Heart right ventricle (tissue), 16 donors: ENCODE data around the gene MYH15. TPM values are rescaled to one million over a fixed set of nuclear protein-coding genes. Genes with fewer than 3 reads are reported as not detected.

Experiments
- ATAC-seq, 8 donors: fragments of 200-7000 bp; cut with Tn5 transposase; one replicate each; pipeline ENCODE4 v1.9.1; 2020; ENCODE audit warnings: mild to moderate bottlenecking in 8 of 8, moderate library complexity in 8 of 8, moderate number of reproducible peaks in 1 of 8
- DNase-seq, 2 donors: peaks; one replicate each; pipeline ENCODE4 v3.0.0-alpha.2; 2020
- H3K27ac ChIP-seq, 10 donors: fragments of 200-600 bp; sonication (generic) in 2 of 10; one replicate each; pipeline versions ENCODE4 v1.5.0 to v1.8.0; 2020 to 2022; ENCODE audit warnings: mild to moderate bottlenecking in 3 of 10
- H3K27me3 ChIP-seq, 7 donors: fragments of 200-600 bp; one replicate each; pipeline ENCODE4 v1.8.0; 2021 to 2022; ENCODE audit warnings: mild to moderate bottlenecking in 2 of 7
- H3K36me3 ChIP-seq, 9 donors: fragments of 200-600 bp; sonication (generic) in 1 of 9; one replicate each; pipeline versions ENCODE4 v1.5.0 to v1.8.0; 2020 to 2022; ENCODE audit warnings: mild to moderate bottlenecking in 2 of 9
- H3K4me1 ChIP-seq, 9 donors: fragments of 200-600 bp; sonication (generic) in 1 of 9; one replicate each; pipeline versions ENCODE4 v1.5.0 to v1.8.0; 2020 to 2022; ENCODE audit warnings: mild to moderate bottlenecking in 4 of 9
- H3K4me3 ChIP-seq, 10 donors: fragments of 200-600 bp; sonication (generic) in 2 of 10; one replicate each; pipeline versions ENCODE4 v1.5.0 to v1.8.0; 2020 to 2022; ENCODE audit warnings: mild to moderate bottlenecking in 7 of 10, moderate library complexity in 2 of 10
- H3K9me3 ChIP-seq, 11 donors: fragments of 200-600 bp in 10 of 11; sonication (generic) in 2 of 11; one replicate each; pipeline versions ENCODE4 v1.5.0 to v1.8.0; 2013 to 2022; ENCODE audit warnings: mild to moderate bottlenecking in 2 of 11, control low read depth in 1 of 11, moderate library complexity in 1 of 11
- WGBS, 2 donors: extraction: QIAGEN DNeasy Blood & Tissue Kit; methylation state at CpG; one replicate each; pipeline ENCODE4 v1.1.7; 2013; ENCODE audit warnings: inconsistent platforms in 1 of 2; 5-methylcytosine and 5-hydroxymethylcytosine counted together
- intact Hi-C, 10 donors: fragments of 100-400 bp; cut with DNase I; formaldehyde crosslinking; loops; one replicate each; pipeline versions ENCODE4 v1.11.1 to v1.14.2; 2022
- polyA plus RNA-seq, 2 donors: library from polyadenylated mRNA; stranded (reverse); fragments of 200-250 nt; gene quantifications; one replicate each; pipeline ENCODE4 v1.2.3, GENCODE V29; 2013
- total RNA-seq, 10 donors: library from RNA; stranded (reverse); fragmentation: NEBNext Ultra II Directional in 3 of 10; extraction: Animal tissue kit (Norgen Biotek cat#: 25700) in 3 of 10; gene quantifications; one replicate each; pipeline versions ENCODE4 v1.2.1 to v1.2.4, GENCODE V29; 2021 to 2023
- TF ChIP-seq, protein P1 (sequence below), 9 donors: fragments of 200-600 bp; sonication (generic) in 2 of 9; IDR thresholded peaks; one replicate each; pipeline versions ENCODE4 v1.5.0 to v1.8.0; 2021 to 2022; ENCODE audit warnings: antibody characterized with exemption in 9 of 9, mild to moderate bottlenecking in 5 of 9, moderate library complexity in 1 of 9
- donor health status: Arrhythmogenic right ventricular cardiomyopathy.
- donor health status: ischemic (EF 13 %, LVEDD 7.1; RV severe dilation, severe dysfunction).
- donor health status: healthy with polysubstance abuse.
- donor health status: DM: no; HTN: yes; CAD: no.
- donor health status: DM: no; HTN: no; CAD: no.
- donor health status: ischemic (EF 25% LVEDD 6.9; RV normal size, moderate dysfunction).
- donor health status: ischemic (EF 25% LVEDD 5.7; RV mildly dilated, moderate dysfunction).
- donor health status: healthy.
- donor health status: DM: yes; HTN: yes; CAD: no.
- donor health status: Ischemic cardiomyopathy.
- donor health status: ischemic (EF 35%, LVEDD 5.7; RV mildly dilated, moderate dysfunction).
- donor health status: nonischemic (EF 11% LVEDD 7.7; RV severe dilation, severe dysfunction).
- donor health status: DM: yes; HTN: yes; CAD: no.
- donor health status: PGD.
- donor health status: ischemic (EF 29% LVEDD 5.4; RV normal size, mild dysfunction).
- donor health status: nonischemic (EF 23%, LVEDD 6.1; RV moderate dilation, normal function).

The MYH15 gene
- total and polyA plus RNA-seq, 12 donors = 0.12 to 1.1 (median 0.26) TPM

DNA sequence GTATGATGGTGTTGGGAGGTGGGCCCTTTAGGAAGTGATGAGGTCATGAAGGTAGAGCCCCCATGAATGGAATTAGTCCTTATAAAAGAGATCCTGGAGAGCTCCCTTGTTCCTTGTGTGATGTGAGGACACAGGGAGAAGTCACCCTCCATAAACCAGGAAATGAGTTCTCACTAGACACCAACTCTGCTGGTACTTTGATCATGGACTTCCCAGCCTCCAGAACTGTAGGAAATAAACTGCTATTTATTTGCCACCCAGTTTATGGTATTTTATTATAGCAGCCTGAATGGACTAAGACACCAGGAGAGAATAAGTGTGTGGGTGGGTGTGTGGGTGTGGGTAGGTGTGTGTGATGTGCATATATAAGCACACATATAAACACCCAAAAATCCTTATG lies 71.9 kb downstream of the MYH15 start:
- no peaks in the 10 kb centered on the region for H3K27me3 ChIP-seq
- DNase-seq = no peak
- no peak overlapping the region for H3K4me3 ChIP-seq
- TF ChIP-seq, protein P1, sequence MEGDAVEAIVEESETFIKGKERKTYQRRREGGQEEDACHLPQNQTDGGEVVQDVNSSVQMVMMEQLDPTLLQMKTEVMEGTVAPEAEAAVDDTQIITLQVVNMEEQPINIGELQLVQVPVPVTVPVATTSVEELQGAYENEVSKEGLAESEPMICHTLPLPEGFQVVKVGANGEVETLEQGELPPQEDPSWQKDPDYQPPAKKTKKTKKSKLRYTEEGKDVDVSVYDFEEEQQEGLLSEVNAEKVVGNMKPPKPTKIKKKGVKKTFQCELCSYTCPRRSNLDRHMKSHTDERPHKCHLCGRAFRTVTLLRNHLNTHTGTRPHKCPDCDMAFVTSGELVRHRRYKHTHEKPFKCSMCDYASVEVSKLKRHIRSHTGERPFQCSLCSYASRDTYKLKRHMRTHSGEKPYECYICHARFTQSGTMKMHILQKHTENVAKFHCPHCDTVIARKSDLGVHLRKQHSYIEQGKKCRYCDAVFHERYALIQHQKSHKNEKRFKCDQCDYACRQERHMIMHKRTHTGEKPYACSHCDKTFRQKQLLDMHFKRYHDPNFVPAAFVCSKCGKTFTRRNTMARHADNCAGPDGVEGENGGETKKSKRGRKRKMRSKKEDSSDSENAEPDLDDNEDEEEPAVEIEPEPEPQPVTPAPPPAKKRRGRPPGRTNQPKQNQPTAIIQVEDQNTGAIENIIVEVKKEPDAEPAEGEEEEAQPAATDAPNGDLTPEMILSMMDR (IDR thresholded peaks at IDR 0.05) = no peak
- H3K4me1 ChIP-seq = peaks cover 0 to 3% (median 0%) of the 10 kb centered on the region in 9 donors
- no peak overlapping the region for H3K27ac ChIP-seq
- intact Hi-C loops = no loop called here
- no peaks in the 10 kb centered on the region for H3K9me3 ChIP-seq
- no peaks in the 10 kb centered on the region for H3K36me3 ChIP-seq
- ATAC-seq = no peak

DNA sequence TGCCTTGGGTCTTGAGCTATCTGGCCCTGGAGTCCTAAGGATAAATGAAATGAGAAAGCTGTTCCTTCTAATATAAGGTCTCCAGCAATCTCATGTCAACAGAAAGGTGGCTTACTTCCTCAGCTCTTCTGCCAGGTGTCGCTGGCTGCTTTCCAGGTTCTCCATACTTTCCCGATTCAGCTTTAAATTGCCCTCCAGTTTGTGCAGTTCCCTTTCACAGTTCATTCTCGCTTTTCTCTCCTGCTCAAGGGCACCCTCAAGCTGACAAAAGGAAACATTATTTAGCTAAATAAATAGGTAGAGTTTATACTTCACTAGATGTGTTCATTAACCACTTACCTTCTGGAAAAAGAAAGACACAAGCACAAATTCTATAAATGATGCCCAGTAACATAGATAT lies 73.0 kb downstream of the MYH15 start:
- TF ChIP-seq, protein P1 (IDR thresholded peaks at IDR 0.05) = no peak
- no peak for DNase-seq
- Histone ChIP-seq H3K27me3 (no peaks in the 10 kb centered on the region), H3K4me1 (peaks cover 0 to 3% (median 0%) of the 10 kb centered on the region in 9 donors), H3K4me3 (no peak overlapping the region), H3K9me3 (peaks cover 0 to 8% (median 0%) of the 10 kb centered on the region in 11 donors), H3K36me3 (no peaks in the 10 kb centered on the region), H3K27ac (no peak overlapping the region)
- 64 to 65% methylated on average over 3 of the region's 3 CpGs for WGBS, 2 donors
- no peak for ATAC-seq
- intact Hi-C loops = no loop called here

DNA sequence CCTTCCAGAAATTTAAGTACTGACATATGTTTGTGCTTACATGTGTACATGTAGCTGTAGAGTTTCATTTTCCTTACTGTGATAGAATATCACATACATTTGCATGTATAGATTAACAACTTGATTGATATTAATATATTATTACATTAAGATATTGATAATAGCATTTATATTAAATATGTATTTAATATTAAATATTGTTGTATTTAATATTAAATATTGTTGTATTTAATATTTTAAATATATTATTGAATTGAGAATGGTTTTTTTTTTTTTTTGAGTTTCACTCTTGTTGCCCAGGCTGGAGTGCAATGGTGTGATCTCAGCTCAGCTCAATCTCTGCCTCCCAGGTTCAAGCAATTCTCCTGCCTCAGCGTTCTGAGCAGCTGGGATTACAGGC lies 76.5 kb downstream of the MYH15 start:
- TF ChIP-seq, protein P1 (IDR thresholded peaks at IDR 0.05) = no peak
- intact Hi-C loops = no loop called here
- Histone ChIP-seq H3K36me3 (no peaks in the 10 kb centered on the region), H3K27ac (no peak overlapping the region), H3K27me3 (no peaks in the 10 kb centered on the region), H3K9me3 (peaks cover 0 to 10% (median 0%) of the 10 kb centered on the region in 11 donors), H3K4me1 (no peaks in the 10 kb centered on the region), H3K4me3 (no peak overlapping the region)
- no peak for ATAC-seq
- DNase-seq = no peak
- WGBS, 2 donors = 71 to 79% methylated on average over 1 of the region's 1 CpG

DNA sequence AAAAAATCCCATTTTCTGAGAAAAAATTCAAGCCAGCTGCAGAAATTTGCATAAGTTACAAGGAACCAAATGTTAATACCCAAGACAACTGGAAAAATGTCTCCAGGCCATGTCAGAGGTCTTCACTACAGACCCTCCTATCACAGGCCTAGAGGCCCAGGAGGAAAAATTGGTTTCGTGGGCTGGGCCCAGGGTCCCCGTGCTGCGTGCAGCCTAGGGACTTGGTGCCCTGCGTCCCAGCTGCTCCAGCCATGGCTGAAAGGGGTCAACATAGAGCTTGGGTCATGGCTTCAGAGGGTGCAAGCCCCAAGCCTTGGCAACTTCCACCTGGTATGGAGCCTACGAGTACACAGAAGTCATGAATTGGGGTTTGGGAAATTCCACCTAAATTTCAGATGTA lies 78.0 kb downstream of the MYH15 start:
- H3K27me3 ChIP-seq = no peaks in the 10 kb centered on the region
- no peaks in the 10 kb centered on the region for H3K4me1 ChIP-seq
- no peak overlapping the region for H3K27ac ChIP-seq
- H3K9me3 ChIP-seq = peaks cover 0 to 10% (median 0%) of the 10 kb centered on the region in 11 donors
- no peak for DNase-seq
- TF ChIP-seq, protein P1 (IDR thresholded peaks at IDR 0.05) = no peak
- 83 to 91% methylated on average over 5 of the region's 5 CpGs for WGBS, 2 donors
- ATAC-seq = no peak
- intact Hi-C loops = no loop called here
- no peak overlapping the region for H3K4me3 ChIP-seq
- H3K36me3 ChIP-seq = no peaks in the 10 kb centered on the region
